ENCODE measurements around the gene COX18.

The COX18 gene

DNA sequence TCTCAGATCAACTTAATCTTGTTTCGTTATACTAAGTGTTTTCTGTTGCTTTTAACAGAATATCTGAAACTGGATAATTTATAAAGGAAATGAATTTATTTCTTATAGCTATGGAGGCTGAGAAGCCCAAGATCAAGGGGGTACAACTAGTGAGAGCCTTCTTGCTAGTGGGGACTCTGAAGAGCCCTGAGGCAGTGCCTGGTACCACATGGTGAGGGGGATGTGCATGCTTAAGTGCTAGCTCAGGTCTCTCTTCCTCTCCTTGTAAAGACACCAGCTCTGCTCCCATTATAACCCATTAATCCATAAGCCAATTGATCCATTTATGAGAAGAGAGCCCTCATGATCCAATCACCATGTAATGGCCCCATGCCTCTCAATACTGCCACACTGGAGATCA, 17.9 kb downstream of the COX18 start:
- Histone ChIP-seq H3K9me3 (ENCODE audit: low read length) (no peaks in the 10 kb centered on the region), H3K4me1 (ENCODE audit: insufficient read depth, low read length) (no peaks in the 10 kb centered on the region), H3K27ac (ENCODE audit: low read depth, low read length) (no peak overlapping the region), H3K9ac (ENCODE audit: low read length) (no peak overlapping the region), H3K4me3 (ENCODE audit: low read depth in 1 of 2, low read length in 2 of 2) (no peak overlapping the region), H3K27me3 (ENCODE audit: control insufficient read depth in 1 of 2, insufficient read depth in 2 of 2, low read length in 2 of 2) (no peaks in the 10 kb centered on the region), H3K36me3 (ENCODE audit: insufficient read depth, low read length) (peaks cover 13% of the 10 kb centered on the region)

DNA sequence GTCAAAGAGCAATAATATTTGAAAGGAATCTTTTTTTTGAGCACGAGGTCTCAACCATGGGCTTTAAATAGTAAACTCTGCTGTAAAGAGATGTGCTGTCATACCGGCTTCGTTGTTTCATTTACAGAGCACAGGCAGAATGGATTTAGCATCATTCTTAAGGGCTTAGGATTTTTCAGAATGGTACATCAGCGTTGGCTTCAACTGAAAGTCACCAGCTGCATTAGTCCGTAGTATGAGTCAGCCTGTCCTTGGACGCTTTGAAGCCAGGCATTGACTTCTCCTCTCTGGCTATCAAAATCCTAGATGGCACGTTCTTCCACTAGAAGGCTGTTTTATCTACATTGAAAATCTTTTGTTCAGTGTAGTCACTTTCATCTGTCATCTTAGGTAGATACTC, 23.6 kb downstream of the COX18 start:
- H3K9me3 ChIP-seq (ENCODE audit: low read length), result no peaks in the 10 kb centered on the region
- no peaks in the 10 kb centered on the region for H3K36me3 ChIP-seq (ENCODE audit: insufficient read depth, low read length)
- no peaks in the 10 kb centered on the region for H3K4me1 ChIP-seq (ENCODE audit: insufficient read depth, low read length)
- H3K27ac ChIP-seq (ENCODE audit: low read depth, low read length), result no peak overlapping the region
- H3K27me3 ChIP-seq (ENCODE audit: control insufficient read depth in 1 of 2, insufficient read depth in 2 of 2, low read length in 2 of 2), result no peaks in the 10 kb centered on the region
- H3K9ac ChIP-seq (ENCODE audit: low read length), result no peak overlapping the region
- H3K4me3 ChIP-seq (ENCODE audit: low read depth in 1 of 2, low read length in 2 of 2), result no peak overlapping the region

DNA sequence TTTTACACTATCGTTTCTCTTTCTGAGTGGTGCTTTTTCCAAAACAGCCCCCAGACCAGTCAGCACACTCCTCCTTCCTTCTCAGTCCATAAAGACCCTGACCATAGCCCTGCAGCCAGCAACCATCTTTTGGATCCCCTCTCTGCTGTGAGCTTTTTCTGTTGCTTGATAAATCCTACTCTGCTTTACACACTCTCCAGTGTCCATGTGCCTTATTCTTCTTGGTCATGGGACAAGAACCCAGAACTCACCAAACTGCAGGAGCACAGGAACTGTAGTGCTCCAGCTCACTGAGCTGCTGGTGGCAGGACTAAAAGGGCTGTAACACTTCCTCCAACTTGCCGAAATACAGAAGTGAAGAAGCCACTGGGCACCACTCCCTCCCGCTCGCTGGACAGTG, 32.5 kb downstream of the COX18 start:
- Histone ChIP-seq H3K4me1 (ENCODE audit: insufficient read depth, low read length) (no peaks in the 10 kb centered on the region), H3K4me3 (ENCODE audit: low read depth in 1 of 2, low read length in 2 of 2) (no peak overlapping the region), H3K27me3 (ENCODE audit: control insufficient read depth in 1 of 2, insufficient read depth in 2 of 2, low read length in 2 of 2) (no peaks in the 10 kb centered on the region)

DNA sequence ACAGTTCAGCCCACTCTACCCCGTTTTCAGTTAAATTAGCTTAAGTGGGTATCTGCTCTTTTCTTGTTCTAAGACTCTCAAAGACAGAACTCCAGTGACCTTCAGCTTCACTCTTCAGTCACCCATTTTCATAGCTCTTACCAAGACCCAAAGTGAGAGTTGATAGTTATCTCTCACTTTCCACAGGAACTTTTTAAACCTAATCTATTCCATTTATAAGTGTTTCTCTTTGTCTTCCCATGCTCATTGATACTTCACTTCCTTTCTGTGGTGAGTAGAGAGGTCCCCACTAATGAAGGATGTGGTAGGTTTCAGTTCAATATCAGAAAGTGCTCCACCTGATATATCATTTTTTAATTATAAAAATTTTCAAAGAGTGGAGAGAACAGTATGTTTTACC, 33.4 kb downstream of the COX18 start:
- Histone ChIP-seq H3K27me3 (ENCODE audit: control insufficient read depth in 1 of 2, insufficient read depth in 2 of 2, low read length in 2 of 2) (no peaks in the 10 kb centered on the region), H3K9ac (ENCODE audit: low read length) (no peak overlapping the region), H3K4me1 (ENCODE audit: insufficient read depth, low read length) (no peaks in the 10 kb centered on the region), H3K36me3 (ENCODE audit: insufficient read depth, low read length) (no peaks in the 10 kb centered on the region), H3K27ac (ENCODE audit: low read depth, low read length) (no peak overlapping the region), H3K9me3 (ENCODE audit: low read length) (no peaks in the 10 kb centered on the region), H3K4me3 (ENCODE audit: low read depth in 1 of 2, low read length in 2 of 2) (no peak overlapping the region)

More for the DNA sequence above, 32.5 kb downstream of the COX18 start:
- H3K36me3 ChIP-seq (ENCODE audit: insufficient read depth, low read length), result no peaks in the 10 kb centered on the region
- no peak overlapping the region for H3K9ac ChIP-seq (ENCODE audit: low read length)
- H3K27ac ChIP-seq (ENCODE audit: low read depth, low read length), result no peak overlapping the region
- H3K9me3 ChIP-seq (ENCODE audit: low read length), result no peaks in the 10 kb centered on the region

DNA sequence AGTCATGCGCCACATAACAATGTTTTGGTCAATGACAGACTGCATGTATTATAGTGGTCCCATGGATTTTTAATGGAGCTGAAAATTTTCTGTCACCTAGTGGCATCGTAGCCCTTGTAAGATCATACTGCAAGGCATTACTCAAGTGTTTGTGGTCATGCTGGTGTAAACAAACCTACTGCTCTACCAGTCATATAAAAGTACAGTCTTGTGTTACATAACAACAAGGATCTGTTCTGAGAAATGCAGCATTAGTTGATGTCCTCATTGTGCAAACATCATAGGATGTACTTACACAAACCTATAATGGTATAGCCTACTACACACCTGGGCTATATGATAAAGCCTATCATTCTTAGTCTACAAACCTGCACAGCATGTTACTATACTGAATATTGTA, 34.6 kb downstream of the COX18 start:
- Histone ChIP-seq H3K9me3 (ENCODE audit: low read length) (no peaks in the 10 kb centered on the region), H3K9ac (ENCODE audit: low read length) (no peak overlapping the region), H3K4me1 (ENCODE audit: insufficient read depth, low read length) (no peaks in the 10 kb centered on the region), H3K27me3 (ENCODE audit: control insufficient read depth in 1 of 2, insufficient read depth in 2 of 2, low read length in 2 of 2) (no peaks in the 10 kb centered on the region), H3K27ac (ENCODE audit: low read depth, low read length) (no peak overlapping the region), H3K4me3 (ENCODE audit: low read depth in 1 of 2, low read length in 2 of 2) (no peak overlapping the region), H3K36me3 (ENCODE audit: insufficient read depth, low read length) (no peaks in the 10 kb centered on the region)

DNA sequence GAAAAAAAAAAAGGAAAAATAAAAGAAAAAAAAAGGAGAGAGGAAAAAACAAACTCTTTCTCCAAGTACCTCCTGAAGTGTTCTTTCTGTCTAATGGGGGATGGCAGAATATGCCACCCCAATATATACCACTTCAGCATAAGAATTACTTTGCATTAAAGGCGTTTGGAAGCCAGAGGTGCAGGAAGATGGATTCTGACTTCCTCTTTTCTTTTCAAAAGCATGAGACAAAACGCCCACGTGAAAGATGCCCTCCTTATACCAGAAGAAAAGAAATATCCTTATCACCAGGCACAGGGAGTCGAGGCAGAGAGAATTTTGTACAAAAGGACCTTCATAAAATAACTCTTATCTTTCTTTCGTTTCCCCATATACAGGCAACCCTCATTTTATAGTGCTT, 40.9 kb downstream of the COX18 start:
- Histone ChIP-seq H3K36me3 (ENCODE audit: insufficient read depth, low read length) (no peaks in the 10 kb centered on the region), H3K27ac (ENCODE audit: low read depth, low read length) (no peak overlapping the region), H3K27me3 (ENCODE audit: control insufficient read depth in 1 of 2, insufficient read depth in 2 of 2, low read length in 2 of 2) (no peaks in the 10 kb centered on the region), H3K4me3 (ENCODE audit: low read depth in 1 of 2, low read length in 2 of 2) (no peak overlapping the region), H3K9ac (ENCODE audit: low read length) (no peak overlapping the region), H3K4me1 (ENCODE audit: insufficient read depth, low read length) (no peaks in the 10 kb centered on the region), H3K9me3 (ENCODE audit: low read length) (no peaks in the 10 kb centered on the region)

DNA sequence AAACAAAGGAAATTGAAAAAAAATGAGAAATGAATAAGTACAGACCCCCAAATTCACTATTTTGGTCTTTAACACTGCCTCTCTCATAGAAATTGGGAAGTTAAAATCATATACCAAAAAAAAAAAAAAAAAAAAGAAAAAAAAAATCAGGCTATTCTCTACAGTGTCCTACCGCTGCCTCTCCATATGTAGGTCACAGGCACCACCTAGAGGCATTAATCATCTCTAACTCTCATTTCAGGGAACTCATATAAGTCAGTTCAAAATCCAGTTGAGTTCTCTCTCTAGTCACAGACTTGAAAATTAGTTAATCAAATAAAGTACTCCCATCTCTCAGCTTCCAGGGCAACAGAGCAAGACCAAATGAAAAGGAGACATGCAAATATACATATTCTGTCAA, 47.9 kb downstream of the COX18 start:
- H3K36me3 ChIP-seq (ENCODE audit: insufficient read depth, low read length), result no peaks in the 10 kb centered on the region
- H3K9me3 ChIP-seq (ENCODE audit: low read length), result no peaks in the 10 kb centered on the region
- no peaks in the 10 kb centered on the region for H3K27me3 ChIP-seq (ENCODE audit: control insufficient read depth in 1 of 2, insufficient read depth in 2 of 2, low read length in 2 of 2)
- no peak overlapping the region for H3K27ac ChIP-seq (ENCODE audit: low read depth, low read length)
- H3K4me1 ChIP-seq (ENCODE audit: insufficient read depth, low read length), result no peaks in the 10 kb centered on the region
- no peak overlapping the region for H3K4me3 ChIP-seq (ENCODE audit: low read depth in 1 of 2, low read length in 2 of 2)
- H3K9ac ChIP-seq (ENCODE audit: low read length), result no peak overlapping the region

DNA sequence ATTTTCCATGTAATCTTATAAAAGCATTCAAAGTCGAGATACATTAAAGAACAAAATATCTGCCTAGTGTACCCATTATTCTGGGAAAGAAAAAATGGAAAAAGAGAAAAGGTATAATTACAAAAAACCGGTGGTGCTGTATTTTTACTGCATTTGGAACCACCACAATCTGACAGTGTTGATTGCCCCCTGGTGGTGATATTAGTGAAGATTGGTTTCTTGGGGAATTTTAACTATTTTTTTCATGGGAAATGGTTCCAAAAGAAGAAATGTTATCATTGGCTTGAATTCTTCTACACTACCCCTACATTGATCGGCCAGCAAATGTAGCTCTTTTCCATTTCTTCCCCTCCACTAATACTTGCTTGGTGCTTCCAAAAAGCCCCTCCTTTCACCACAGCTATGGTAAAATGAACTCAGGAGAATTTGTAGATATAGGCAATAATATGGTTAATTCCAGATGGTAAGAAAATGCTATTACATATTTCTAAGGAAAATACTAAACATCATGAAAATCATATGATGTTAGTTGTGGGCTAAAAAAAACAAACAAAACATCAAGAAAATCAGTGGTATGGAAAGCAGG, 50.0 kb downstream of the COX18 start:
- H3K9ac ChIP-seq (ENCODE audit: low read length), result no peak overlapping the region
- H3K27ac ChIP-seq (ENCODE audit: low read depth, low read length), result no peak overlapping the region
- H3K36me3 ChIP-seq (ENCODE audit: insufficient read depth, low read length), result no peaks in the 10 kb centered on the region
- no peaks in the 10 kb centered on the region for H3K9me3 ChIP-seq (ENCODE audit: low read length)
- H3K27me3 ChIP-seq (ENCODE audit: control insufficient read depth in 1 of 2, insufficient read depth in 2 of 2, low read length in 2 of 2), result no peaks in the 10 kb centered on the region
- H3K4me1 ChIP-seq (ENCODE audit: insufficient read depth, low read length), result no peaks in the 10 kb centered on the region
- no peak overlapping the region for H3K4me3 ChIP-seq (ENCODE audit: low read depth in 1 of 2, low read length in 2 of 2)

DNA sequence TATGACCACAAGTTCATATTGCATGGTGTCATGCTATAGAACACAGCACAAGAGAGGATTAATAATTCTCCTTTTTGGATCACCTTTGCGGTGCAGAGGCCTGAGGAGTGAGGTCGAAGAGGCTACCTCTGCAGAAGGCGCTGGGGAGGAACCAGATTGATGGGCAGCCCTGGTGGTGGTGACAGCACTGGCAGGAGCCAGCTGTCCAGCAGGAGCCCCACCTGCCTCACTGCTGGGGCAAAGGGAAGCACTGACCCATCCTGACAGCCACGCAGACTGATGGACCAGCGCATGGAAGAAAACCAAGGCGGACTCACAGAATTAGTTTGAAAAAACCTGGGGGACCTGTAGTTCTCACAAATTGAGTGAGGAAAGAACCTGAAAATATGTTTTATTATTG, 50.9 kb downstream of the COX18 start:
- H3K9me3 ChIP-seq (ENCODE audit: low read length), result no peaks in the 10 kb centered on the region
- H3K27me3 ChIP-seq (ENCODE audit: control insufficient read depth in 1 of 2, insufficient read depth in 2 of 2, low read length in 2 of 2), result no peaks in the 10 kb centered on the region
- no peak overlapping the region for H3K4me3 ChIP-seq (ENCODE audit: low read depth in 1 of 2, low read length in 2 of 2)
- H3K9ac ChIP-seq (ENCODE audit: low read length), result no peak overlapping the region
- no peak overlapping the region for H3K27ac ChIP-seq (ENCODE audit: low read depth, low read length)
- H3K36me3 ChIP-seq (ENCODE audit: insufficient read depth, low read length), result no peaks in the 10 kb centered on the region
- no peaks in the 10 kb centered on the region for H3K4me1 ChIP-seq (ENCODE audit: insufficient read depth, low read length)

DNA sequence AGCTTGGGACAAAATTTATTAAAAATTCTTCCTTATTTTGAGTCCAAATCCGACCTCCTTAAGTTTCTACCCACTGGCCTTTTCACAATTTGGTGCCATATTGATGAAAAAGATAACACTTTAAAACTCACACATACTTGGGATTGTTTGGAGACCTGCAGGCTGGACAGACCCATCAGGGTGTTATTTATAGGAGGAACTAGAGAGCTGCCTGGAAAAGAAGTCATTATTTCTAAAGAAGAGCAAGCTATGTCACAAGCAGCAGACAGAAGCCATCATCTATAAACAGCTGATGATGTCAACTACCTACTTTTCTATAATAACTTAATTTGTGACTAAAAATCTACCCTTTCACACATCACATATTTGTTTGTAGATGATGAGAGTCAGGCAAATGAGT, 56.2 kb downstream of the COX18 start:
- no peak overlapping the region for H3K4me3 ChIP-seq (ENCODE audit: low read depth in 1 of 2, low read length in 2 of 2)
- H3K27me3 ChIP-seq (ENCODE audit: control insufficient read depth in 1 of 2, insufficient read depth in 2 of 2, low read length in 2 of 2), result no peaks in the 10 kb centered on the region
- no peaks in the 10 kb centered on the region for H3K4me1 ChIP-seq (ENCODE audit: insufficient read depth, low read length)
- no peak overlapping the region for H3K27ac ChIP-seq (ENCODE audit: low read depth, low read length)
- no peaks in the 10 kb centered on the region for H3K9me3 ChIP-seq (ENCODE audit: low read length)
- H3K36me3 ChIP-seq (ENCODE audit: insufficient read depth, low read length), result no peaks in the 10 kb centered on the region
- H3K9ac ChIP-seq (ENCODE audit: low read length), result no peak overlapping the region

DNA sequence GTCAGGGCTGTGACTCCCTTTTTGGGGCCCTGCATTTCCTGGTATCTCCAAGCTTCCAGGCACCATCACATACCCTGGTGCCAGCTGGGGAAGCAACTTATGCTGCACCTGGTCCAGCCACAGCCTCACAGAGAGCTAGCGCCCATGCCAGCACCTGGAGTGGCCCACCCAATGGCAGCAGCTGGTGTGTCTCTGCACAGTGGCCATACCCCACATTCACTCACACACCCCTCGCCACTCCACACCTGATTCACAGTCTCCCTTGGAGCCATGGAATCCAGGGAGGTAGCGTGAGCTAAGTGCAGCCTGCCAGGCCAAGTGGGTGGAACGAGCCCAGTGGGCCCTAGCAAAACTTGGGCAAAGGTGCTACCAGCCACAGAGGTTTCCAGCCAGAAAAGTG, 56.8 kb downstream of the COX18 start:
- no peaks in the 10 kb centered on the region for H3K4me1 ChIP-seq (ENCODE audit: insufficient read depth, low read length)
- no peak overlapping the region for H3K4me3 ChIP-seq (ENCODE audit: low read depth in 1 of 2, low read length in 2 of 2)
- no peaks in the 10 kb centered on the region for H3K27me3 ChIP-seq (ENCODE audit: control insufficient read depth in 1 of 2, insufficient read depth in 2 of 2, low read length in 2 of 2)
- H3K9ac ChIP-seq (ENCODE audit: low read length), result no peak overlapping the region
- H3K27ac ChIP-seq (ENCODE audit: low read depth, low read length), result no peak overlapping the region
- no peaks in the 10 kb centered on the region for H3K9me3 ChIP-seq (ENCODE audit: low read length)
- no peaks in the 10 kb centered on the region for H3K36me3 ChIP-seq (ENCODE audit: insufficient read depth, low read length)

DNA sequence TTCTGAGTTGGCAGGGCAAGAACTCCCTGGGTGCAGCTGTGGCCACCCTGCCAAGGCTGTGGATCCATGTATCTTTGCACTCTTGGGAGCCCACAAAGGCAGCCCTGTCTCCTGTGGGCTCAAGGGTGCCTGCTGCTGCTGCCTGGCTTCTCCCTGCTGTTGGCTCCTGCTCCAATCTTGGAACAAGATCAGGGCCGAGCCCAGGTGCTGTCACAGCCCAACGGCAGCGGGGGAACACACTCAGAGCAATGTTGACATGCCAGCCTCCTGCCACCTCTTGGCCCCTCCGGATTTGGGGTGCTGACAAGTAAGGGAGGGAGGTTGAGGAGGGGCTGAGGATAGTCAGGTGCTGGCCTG, 57.9 kb downstream of the COX18 start:
- Histone ChIP-seq H3K9ac (ENCODE audit: low read length) (no peak overlapping the region), H3K36me3 (ENCODE audit: insufficient read depth, low read length) (no peaks in the 10 kb centered on the region), H3K27ac (ENCODE audit: low read depth, low read length) (no peak overlapping the region), H3K4me3 (ENCODE audit: low read depth in 1 of 2, low read length in 2 of 2) (no peak overlapping the region), H3K4me1 (ENCODE audit: insufficient read depth, low read length) (no peaks in the 10 kb centered on the region), H3K27me3 (ENCODE audit: control insufficient read depth in 1 of 2, insufficient read depth in 2 of 2, low read length in 2 of 2) (no peaks in the 10 kb centered on the region), H3K9me3 (ENCODE audit: low read length) (no peaks in the 10 kb centered on the region)
